Measurements from ENCODE around the gene SPATA2L.

The SPATA2L gene

DNA sequence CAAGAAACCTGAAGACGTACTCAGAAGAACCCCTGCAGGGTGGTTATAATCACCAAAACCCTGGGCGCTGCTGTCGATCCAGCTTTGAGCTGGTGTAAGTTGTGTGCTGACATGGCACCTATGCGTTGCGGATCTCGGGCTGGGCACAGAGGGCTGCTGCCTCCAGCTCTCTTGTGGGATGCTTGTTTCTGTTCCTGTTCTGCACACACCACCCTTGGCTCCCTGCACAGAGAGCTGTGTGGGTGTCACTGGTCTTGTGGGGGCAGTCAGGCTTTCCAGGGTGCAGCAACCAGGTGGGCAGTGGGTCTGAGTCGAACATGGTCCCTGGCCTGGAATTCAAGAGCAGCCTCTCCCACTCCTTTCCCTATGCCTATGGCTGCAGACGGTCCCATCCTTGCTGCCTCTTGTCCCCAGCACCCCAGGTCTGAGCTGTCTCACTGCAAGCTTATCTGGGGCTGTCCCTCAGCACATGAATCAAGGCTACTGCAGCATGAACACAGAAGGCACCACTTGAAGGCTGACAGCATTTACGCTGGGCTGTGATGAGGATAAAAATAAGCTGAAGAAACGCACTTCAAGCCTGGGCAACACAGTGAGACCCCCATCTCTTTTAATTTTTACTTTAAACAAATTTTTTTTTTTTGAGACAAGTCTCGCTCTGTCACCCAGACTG is 40.0 kb upstream of the SPATA2L start:
- TF ChIP-seq CTCF (IDR thresholded peaks at IDR 0.05; ENCODE audit: borderline replicate concordance, insufficient read depth, low read depth, low read length), result no peak
- H3K4me3 ChIP-seq (ENCODE audit: low read depth, low read length), result no peak overlapping the region

DNA sequence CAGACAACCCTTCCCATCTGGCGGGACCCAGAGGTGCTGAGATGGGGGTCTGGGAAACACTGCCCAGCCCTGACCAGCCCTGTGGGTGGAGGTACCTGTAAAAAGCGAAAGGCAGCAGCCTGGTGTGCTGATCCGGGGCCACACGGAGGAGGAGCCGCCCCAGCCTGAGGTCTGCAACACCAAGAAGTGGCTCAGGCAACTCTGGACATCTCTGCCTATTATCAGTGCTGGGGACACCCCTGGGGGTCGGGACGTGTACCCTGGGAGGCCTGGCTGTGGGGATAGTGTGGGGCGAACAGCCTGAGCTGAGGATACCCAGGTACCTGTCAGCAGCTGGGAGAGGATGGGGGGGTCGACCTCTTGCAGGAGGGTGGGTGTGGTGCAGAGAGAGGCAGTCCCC is 37.9 kb upstream of the SPATA2L start:
- no peak for TF ChIP-seq CTCF (IDR thresholded peaks at IDR 0.05; ENCODE audit: borderline replicate concordance, insufficient read depth, low read depth, low read length)
- no peak overlapping the region for H3K4me3 ChIP-seq (ENCODE audit: low read depth, low read length)

DNA sequence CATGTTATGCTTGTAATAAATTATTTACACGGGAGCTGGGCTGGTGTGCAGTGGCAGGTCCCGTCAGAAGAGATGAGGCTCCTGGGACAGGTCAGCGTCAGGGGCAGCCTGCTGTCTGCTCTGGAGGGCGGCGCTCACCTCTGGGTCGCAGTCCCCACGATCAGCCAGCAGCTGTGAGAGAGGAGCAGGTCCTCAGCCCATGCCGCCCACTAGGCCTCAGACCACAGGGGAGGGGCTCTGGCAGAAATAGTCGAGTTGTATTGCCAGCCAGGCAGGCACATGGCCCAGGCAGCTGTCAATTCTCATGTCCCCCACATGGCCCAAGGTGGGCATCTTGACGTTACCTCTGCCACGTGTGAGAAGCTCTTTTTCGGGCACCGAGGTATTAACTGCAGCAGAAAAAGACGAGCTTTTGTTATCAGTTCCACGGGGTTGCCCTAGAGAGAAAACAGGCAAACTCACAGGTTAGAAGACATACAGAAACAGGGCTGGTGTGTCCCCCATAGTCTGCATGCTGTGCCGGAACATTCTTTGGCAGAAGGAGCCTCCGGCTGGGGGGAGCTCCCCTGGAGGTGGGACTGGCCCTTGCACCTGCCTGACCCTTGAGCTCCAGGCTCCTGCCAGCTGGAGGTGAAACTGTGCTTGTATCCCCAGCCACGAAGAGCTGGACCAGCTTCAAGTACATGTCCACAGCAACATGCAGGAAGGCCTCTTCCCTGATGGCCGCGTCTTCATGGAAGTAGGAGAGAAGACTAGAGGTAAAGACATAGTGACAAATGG is 37.2 kb upstream of the SPATA2L start:
- H3K4me3 ChIP-seq (ENCODE audit: low read depth, low read length), result no peak overlapping the region
- TF ChIP-seq CTCF (IDR thresholded peaks at IDR 0.05; ENCODE audit: borderline replicate concordance, insufficient read depth, low read depth, low read length), result no peak

DNA sequence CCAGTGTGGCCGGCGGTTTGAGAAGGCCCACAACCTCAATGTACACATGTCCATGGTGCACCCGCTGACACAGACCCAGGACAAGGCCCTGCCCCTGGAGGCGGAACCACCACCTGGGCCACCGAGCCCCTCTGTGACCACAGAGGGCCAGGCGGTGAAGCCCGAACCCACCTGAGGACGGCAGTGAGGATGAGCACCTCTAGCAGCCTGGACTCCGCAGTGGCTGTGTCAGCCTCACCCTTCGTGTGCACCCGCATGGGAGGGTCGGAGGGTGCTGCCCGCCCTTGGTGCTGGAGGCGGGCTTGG is 36.5 kb upstream of the SPATA2L start:
- TF ChIP-seq CTCF (IDR thresholded peaks at IDR 0.05; ENCODE audit: borderline replicate concordance, insufficient read depth, low read depth, low read length), result no peak

GRCh38 chr16:89737341-89738071 is 36.0 kb upstream of the SPATA2L start:
- no peak overlapping the region for H3K4me3 ChIP-seq (ENCODE audit: low read depth, low read length)
- TF ChIP-seq CTCF (IDR thresholded peaks at IDR 0.05; ENCODE audit: borderline replicate concordance, insufficient read depth, low read depth, low read length), result no peak

More for the DNA sequence above, 36.5 kb upstream of the SPATA2L start:
- H3K4me3 ChIP-seq (ENCODE audit: low read depth, low read length), result no peak overlapping the region

- H3K4me3 ChIP-seq (ENCODE audit: low read depth, low read length), result no peak overlapping the region
- TF ChIP-seq CTCF (IDR thresholded peaks at IDR 0.05; ENCODE audit: borderline replicate concordance, insufficient read depth, low read depth, low read length), result no peak
These were observed 35.0 kb upstream of the SPATA2L start for GRCh38 chr16:89736554-89736953.
